Non-pigmented ciliary epithelial cell (primary cell): ENCODE data around the gene NEURL1B.
A peak's percentile ranks its signal among the peaks of the same experiment; 100 is the strongest.

Experiments
- DNase-seq: peaks from one replicate; pipeline ENCODE4 v3.0.0-alpha.2; 2010; ENCODE audit warnings: low read depth

The NEURL1B gene

DNA sequence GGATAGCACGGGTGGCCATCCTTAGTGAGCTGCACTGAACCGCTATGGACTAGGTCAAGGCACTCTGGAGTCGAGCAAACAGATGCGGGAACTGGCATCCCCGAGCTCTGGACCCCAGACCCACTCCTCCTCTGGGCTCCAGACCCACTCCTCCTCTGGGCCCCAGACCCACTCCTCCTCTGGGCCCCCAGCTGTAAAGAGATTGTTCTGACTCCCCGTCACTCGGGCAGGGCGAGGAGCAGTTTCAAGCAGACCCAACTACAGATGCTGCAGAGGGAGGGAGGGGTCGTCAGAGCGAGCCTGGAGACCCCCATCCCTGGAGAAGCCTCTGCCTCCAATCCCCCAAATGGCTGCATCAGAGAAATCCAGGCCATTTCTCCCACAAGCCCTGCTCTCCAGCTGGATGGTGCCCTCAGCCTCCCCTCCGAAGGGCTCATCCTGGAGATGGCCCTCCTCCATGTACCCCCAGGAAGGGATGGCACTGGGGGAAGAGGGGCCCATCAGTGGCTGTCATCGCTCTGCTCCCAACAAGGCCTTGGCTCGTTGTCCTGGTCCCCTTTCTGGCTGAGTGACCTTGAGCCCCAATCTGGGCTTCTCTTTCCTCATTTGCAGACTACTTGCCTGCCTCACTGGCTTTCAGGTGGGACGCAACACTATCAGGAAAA lies 91.3 kb downstream of the NEURL1B start:
- DNase-seq = no peak

DNA sequence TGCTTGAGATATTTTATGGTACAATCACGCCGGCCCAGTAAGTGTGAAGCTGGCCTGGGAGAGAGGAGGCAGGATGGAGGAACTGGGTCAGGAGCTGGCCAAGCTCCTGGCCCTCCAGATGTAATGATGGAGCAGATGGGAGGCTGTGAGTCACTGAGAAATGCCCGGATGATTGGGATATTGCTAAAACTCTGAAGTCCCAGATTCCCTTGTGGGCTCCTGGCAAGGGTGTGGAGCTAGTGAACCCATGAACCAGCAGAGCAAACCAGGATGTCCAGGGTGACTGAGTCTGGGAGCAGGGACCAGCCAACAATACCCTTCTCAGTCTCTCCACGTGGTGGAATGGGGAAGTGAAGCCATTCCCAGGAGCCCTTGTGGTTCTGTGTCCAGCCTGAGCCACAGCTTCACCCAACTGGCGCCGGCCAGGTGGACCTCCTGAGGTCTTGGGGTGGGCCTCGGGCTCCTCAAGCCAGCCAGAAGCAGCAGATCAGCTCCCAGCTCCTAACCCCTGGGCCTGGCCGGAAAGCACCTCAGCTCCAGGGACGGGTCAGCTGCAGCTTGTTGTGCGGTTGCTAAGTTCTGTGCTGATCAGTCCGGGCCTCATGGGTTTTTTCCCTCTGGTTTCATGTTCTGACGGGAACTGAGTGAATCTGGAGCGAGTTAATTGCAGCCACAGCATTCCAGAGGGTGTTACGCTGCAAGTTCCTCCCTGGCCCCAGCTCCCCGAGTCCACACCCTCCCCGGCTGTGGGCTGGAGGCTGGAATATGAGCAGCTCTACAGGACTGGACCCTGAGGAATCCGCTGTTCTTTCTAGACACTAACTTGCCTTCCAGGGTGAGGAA lies 92.3 kb downstream of the NEURL1B start:
- DNase-seq = peak; percentile 95

DNA sequence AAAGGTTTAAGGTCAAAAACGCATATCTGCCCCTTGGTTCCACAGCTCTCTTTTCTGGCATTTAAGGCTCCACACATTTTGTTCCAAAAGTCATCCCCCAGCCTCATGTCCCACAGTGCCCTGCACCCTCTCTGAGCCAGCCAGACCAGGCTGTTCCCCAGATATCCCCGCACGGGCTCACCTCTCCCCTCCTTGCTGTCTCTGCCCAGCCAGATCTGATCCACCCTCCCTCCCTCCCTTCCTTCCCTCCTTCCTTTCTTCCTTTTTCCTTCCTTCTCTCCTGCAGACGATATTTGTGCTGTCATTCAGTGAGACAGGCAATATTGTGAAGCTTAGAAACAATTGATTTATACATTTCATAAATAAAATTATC lies 92.9 kb downstream of the NEURL1B start:
- DNase-seq = no peak

DNA sequence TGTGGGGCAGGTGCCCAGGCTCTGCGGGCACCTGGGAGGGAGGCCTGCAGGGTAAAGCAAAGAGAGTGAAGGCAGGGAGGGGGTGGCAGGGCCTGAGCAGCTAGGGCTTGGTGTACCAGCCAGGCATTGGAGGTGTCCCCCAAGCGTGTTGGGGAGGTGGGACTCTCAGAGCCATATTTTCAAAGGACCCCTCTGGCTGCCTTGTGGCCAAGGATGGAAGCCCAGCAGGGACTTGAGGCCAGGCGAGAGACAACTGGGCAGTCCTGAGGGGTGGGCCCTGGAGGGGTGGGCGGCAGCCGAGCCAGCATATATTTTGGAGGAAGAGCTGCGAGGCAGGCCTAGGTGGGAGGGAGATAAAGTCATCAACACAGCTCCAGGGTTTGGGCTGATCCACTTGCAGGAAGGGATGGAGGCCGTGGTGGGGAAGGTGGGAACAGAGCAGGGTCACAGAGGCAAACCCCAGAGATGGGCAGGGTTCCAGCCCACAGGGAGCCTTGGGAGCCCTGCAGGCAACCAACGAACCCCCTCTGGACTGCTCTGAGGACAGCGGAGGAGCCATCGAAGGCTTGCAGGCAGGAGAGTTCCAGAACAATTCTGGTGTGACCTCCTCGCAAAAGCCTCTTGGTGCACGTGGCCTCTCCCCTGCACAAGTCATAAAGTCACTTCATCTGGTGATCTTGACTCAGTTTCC lies 94.2 kb downstream of the NEURL1B start:
- no peak for DNase-seq

DNA sequence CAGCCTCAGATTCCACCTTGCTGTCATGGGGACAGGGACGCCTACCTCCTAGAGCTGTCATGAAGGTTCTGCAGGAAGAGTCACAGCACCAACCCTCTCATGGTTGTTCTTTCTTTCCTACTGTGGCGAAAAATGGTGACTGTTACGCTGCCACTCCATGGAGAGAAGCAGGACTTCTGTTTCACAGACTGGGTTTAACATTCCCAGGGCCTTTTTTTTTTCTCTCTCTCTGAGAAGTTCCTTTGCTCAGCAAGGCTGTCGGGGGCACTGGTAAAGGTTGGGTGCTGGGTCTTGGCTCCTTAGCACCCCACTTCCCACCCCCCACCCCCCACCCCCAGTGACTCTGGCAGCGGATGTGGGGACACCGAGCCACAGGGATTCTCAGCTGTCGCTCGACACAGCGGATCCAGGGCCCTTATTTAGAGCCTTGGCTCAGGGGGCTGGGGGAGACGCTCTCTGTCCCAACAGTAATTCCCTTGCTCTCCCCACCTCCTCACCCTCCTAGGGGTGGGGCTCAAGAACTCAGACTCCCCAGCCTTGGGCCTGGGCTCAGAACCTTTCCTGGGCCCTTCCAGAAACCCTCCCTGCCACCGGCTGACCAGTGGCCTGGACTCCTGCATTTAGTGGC lies 95.6 kb downstream of the NEURL1B start:
- DNase-seq = no peak

DNA sequence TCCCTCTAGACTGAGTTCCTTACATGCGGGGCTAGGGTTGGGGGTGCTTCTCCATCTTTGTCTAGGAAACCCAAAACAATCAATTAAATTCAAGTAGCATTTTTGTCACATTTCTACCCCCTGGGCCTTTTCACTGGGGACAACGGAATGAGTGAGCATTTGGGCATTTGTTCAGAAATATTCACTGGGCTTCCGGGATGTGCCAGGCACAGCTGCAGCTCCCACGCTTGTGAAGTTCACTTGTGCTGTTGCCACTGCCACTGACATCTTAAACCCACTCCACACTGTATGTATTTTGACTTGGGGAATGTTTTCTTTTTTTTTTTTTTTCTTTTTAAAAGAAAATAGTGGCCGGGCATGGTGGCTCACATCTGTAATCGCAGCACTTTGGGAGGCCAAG lies 98.3 kb downstream of the NEURL1B start:
- DNase-seq = no peak

DNA sequence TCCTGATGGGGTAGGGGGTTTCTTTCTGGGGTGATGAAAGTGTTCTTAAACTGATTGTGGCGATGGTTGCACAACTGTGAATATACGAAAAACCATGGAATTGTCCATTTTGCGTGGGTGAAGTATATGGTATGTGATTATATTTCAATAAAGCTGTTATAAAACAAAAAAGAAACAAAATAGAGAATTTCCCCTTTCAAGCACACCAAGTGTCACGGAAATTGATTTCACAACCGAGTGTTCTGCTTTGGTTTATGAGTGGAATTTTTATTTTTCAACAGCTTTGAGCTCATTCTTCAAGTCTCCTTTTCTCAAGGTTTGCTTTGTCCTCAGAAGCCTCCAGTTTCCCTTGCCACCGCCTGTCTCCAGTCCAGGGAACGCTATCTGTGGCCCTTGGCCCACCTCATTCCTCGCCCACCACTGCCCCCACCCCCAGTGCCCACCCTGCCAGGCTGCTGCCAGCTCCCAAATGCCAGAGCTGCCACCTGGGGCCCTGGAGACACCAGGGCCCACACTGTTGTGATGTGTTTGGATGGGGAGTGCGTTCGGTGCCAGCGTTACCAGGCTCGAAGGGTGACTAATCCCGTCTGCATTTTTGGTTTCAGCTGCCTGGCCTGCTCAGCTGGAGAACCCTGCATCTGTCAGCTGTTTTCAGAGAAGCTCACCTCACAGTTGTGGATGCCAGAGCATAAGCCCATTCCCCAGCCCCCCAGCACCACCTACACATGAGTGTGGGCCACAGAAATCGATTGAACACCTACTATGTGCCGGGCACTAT lies 99.6 kb downstream of the NEURL1B start:
- DNase-seq = peak; percentile 84
